Upper lobe of left lung (tissue), 6 donors: ENCODE data around the gene GNB1L. TPM values are rescaled to one million over a fixed set of nuclear protein-coding genes. Genes with fewer than 3 reads are reported as not detected.

ENCODE experiments used
- ATAC-seq, 2 donors: fragments of 200-7000 bp; cut with Tn5 transposase; one replicate each; pipeline ENCODE4 v1.9.1; 2022; ENCODE audit warnings: mild to moderate bottlenecking in 2 of 2, moderate library complexity in 2 of 2; ENCODE audit not compliant: low FRiP score in 2 of 2
- DNase-seq, 2 donors: peaks; one replicate each; pipeline ENCODE4 v3.0.0-alpha.2; 2019 to 2020
- H3K27ac ChIP-seq, 4 donors: fragments of 200-600 bp; sonication (generic); one replicate each; pipeline ENCODE4 v1.5.1; 2016 to 2019
- H3K27me3 ChIP-seq, 4 donors: fragments of 200-600 bp; sonication (generic); one replicate each; pipeline ENCODE4 v1.5.1; 2017 to 2019
- H3K36me3 ChIP-seq, 4 donors: fragments of 200-600 bp; sonication (generic); one replicate each; pipeline ENCODE4 v1.5.1; 2016 to 2019
- H3K4me1 ChIP-seq, 4 donors: fragments of 200-600 bp; sonication (generic); one replicate each; pipeline ENCODE4 v1.5.1; 2018 to 2019
- H3K4me3 ChIP-seq, 4 donors: fragments of 200-600 bp; sonication (generic); one replicate each; pipeline ENCODE4 v1.5.1; 2017 to 2019; ENCODE audit warnings: mild to moderate bottlenecking in 2 of 4, moderate library complexity in 1 of 4
- H3K9me3 ChIP-seq, 4 donors: fragments of 200-600 bp; sonication (generic); one replicate each; pipeline ENCODE4 v1.5.1; 2018 to 2019
- EP300 ChIP-seq, 4 donors: sonication (generic); formaldehyde crosslinking; IDR thresholded peaks; one replicate each; pipeline ENCODE4 v1.5.1; 2017; ENCODE audit warnings: antibody characterized with exemption in 4 of 4, control low read depth in 2 of 4
- POLR2A ChIP-seq, 4 donors: fragments of 450-650 bp; IDR thresholded peaks; one replicate each; pipeline ENCODE4 v1.5.1; 2016 to 2017; ENCODE audit warnings: antibody characterized with exemption in 4 of 4, mild to moderate bottlenecking in 2 of 4
- POLR2AphosphoS5 ChIP-seq, 2 donors: sonication (generic); formaldehyde crosslinking; IDR thresholded peaks; one replicate each; pipeline ENCODE4 v1.5.1; 2017; ENCODE audit warnings: antibody characterized with exemption in 2 of 2
- WGBS, 2 donors: methylation state at CpG; one replicate each; pipeline ENCODE4 v1.1.5; 2017 to 2018; 5-methylcytosine and 5-hydroxymethylcytosine counted together
- total RNA-seq, 6 donors: library from RNA; depleted of rRNA in 4 of 6; stranded (reverse); fragments of >200 nt in 4 of 6; gene quantifications; one replicate each; pipeline versions ENCODE4 v1.1.0 to v1.2.1, GENCODE V29; 2016 to 2021
- TF ChIP-seq, protein P1 (sequence below), 6 experiments: fragments of 450-650 bp in 4 of 6; fragments of 200-600 bp in 2 of 6; sonication (generic) in 2 of 6; IDR thresholded peaks; one replicate each; pipeline ENCODE4 v1.5.1; 2016 to 2019; ENCODE audit warnings: antibody characterized with exemption in 6 of 6
- donor health status: DM: no; HTN: no; CAD: no; lungs with moderate emphysema.
- donor health status: DM: no; HTN: yes; CAD: no; lungs with severe emphysema.

GNB1L gene
- total RNA-seq, 6 donors from 2014 or later, result 0.78 to 11.1 (median 6.8) TPM

DNA sequence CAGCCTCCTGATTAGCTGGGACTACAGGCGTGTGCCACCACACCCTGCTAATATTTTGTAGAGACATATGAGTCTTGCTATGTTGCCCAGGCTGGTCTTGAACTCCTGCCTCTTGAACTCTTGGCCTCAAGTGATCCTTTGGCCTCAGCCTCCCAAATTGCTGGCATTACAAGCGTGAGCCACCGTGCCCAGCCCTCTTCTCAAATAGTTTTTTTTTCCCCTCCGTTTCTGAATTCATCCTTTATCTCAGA is 82.3 kb downstream of the GNB1L start:
- Histone ChIP-seq H3K4me1 (peaks cover 5 to 12% (median 12%) of the 10 kb centered on the region in 4 donors), H3K36me3 (no peaks in the 10 kb centered on the region), H3K27ac (no peak overlapping the region), H3K27me3 (peaks cover 0 to 20% (median 9%) of the 10 kb centered on the region in 4 donors), H3K9me3 (no peaks in the 10 kb centered on the region), H3K4me3 (no peak overlapping the region)
- DNase-seq (no peak), ATAC-seq (no peak)
- WGBS, 2 donors, result 69 to 80% methylated on average over 4 of the region's 4 CpGs
- no peak for TF ChIP-seq EP300 (IDR thresholded peaks at IDR 0.05)
- no peak for TF ChIP-seq POLR2AphosphoS5 (IDR thresholded peaks at IDR 0.05)
- no peak for TF ChIP-seq POLR2A (IDR thresholded peaks at IDR 0.05)

DNA sequence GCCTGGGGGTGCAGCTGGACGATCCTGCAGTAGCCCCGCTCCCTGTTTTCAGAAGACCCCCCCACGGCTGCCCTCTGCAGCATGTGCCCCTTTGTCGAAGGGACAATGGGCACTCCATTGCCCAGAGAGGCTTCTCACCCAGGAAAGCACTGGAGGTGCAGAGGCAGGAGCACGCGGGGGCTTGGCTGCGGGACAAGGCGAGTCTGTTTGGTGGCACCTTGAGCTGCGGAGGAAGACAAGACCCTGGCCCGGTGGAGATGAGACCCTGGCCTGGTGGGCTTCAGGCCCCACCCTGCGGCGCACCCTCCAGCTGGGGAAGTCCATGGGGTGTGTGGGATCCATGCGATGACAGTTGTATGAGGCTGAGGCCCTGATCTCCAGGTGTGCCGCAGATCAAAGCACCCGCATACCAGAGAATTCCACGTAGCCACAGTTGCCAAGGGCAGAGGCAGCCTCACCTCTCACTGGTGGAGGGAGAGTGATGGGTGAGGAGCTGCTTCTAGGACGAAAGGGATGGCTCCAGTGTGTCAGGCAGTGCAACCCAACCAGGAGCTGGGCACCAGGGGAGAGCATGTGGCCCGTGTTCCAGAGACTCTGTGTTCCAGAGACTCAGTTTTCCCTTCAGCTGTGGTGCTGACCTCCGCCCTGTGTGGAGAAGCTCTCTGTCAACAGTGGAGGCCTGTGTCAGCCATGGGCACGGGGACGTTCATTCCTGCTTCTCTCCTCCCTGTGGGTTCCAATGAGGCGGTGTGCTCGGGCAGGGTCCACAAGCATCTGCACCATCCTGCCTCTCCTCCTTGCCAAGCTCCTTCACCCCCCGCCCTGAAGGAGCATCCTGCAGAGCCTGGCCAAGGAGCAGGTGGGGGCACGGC is 84.1 kb downstream of the GNB1L start:
- DNase-seq (peak in 1 of 2 donors; percentile 51), ATAC-seq (no peak)
- Histone ChIP-seq H3K27me3 (peaks cover 2 to 36% (median 22%) of the 10 kb centered on the region in 4 donors), H3K27ac (no peak overlapping the region), H3K4me3 (no peak overlapping the region), H3K9me3 (no peaks in the 10 kb centered on the region), H3K4me1 (peaks cover 20 to 30% (median 22%) of the 10 kb centered on the region in 4 donors), H3K36me3 (no peaks in the 10 kb centered on the region)
- TF ChIP-seq POLR2AphosphoS5 (IDR thresholded peaks at IDR 0.05) (no peak), POLR2A (IDR thresholded peaks at IDR 0.05) (no peak), EP300 (IDR thresholded peaks at IDR 0.05) (no peak)
- TF ChIP-seq, protein P1, sequence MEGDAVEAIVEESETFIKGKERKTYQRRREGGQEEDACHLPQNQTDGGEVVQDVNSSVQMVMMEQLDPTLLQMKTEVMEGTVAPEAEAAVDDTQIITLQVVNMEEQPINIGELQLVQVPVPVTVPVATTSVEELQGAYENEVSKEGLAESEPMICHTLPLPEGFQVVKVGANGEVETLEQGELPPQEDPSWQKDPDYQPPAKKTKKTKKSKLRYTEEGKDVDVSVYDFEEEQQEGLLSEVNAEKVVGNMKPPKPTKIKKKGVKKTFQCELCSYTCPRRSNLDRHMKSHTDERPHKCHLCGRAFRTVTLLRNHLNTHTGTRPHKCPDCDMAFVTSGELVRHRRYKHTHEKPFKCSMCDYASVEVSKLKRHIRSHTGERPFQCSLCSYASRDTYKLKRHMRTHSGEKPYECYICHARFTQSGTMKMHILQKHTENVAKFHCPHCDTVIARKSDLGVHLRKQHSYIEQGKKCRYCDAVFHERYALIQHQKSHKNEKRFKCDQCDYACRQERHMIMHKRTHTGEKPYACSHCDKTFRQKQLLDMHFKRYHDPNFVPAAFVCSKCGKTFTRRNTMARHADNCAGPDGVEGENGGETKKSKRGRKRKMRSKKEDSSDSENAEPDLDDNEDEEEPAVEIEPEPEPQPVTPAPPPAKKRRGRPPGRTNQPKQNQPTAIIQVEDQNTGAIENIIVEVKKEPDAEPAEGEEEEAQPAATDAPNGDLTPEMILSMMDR (IDR thresholded peaks at IDR 0.05), result no peak
- 86 to 88% methylated on average over 18 to 25 of the region's 25 CpGs for WGBS, 2 donors

DNA sequence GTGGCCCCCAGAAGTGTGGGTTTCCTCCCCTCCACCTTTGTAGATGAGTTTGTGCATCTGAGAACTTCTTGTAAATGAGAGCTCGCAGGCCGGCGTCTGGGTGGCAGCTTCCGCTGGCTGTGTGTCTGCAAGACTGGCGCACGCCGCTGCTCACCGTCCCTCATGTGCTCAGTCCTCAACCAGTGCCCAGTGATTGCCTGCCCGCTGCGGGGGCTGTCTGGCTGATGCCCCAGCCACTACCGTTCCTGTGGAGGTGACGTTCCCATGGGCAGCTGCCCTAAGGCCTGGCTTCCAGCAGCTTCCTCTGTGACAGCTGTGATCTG is 85.3 kb downstream of the GNB1L start:
- Histone ChIP-seq H3K27ac (no peak overlapping the region), H3K36me3 (no peaks in the 10 kb centered on the region), H3K4me3 (no peak overlapping the region), H3K9me3 (no peaks in the 10 kb centered on the region), H3K27me3 (peaks cover 2 to 46% (median 27%) of the 10 kb centered on the region in 4 donors), H3K4me1 (peaks cover 21 to 34% (median 24%) of the 10 kb centered on the region in 4 donors)
- no peak for ATAC-seq
- TF ChIP-seq POLR2A (IDR thresholded peaks at IDR 0.05) (no peak), POLR2AphosphoS5 (IDR thresholded peaks at IDR 0.05) (no peak), EP300 (IDR thresholded peaks at IDR 0.05) (no peak)
- TF ChIP-seq, protein P1 (IDR thresholded peaks at IDR 0.05), result no peak
- WGBS, 2 donors, result 88 to 93% methylated on average over 11 to 12 of the region's 12 CpGs
- DNase-seq, result peak in 1 of 2 donors; percentile 77

DNA sequence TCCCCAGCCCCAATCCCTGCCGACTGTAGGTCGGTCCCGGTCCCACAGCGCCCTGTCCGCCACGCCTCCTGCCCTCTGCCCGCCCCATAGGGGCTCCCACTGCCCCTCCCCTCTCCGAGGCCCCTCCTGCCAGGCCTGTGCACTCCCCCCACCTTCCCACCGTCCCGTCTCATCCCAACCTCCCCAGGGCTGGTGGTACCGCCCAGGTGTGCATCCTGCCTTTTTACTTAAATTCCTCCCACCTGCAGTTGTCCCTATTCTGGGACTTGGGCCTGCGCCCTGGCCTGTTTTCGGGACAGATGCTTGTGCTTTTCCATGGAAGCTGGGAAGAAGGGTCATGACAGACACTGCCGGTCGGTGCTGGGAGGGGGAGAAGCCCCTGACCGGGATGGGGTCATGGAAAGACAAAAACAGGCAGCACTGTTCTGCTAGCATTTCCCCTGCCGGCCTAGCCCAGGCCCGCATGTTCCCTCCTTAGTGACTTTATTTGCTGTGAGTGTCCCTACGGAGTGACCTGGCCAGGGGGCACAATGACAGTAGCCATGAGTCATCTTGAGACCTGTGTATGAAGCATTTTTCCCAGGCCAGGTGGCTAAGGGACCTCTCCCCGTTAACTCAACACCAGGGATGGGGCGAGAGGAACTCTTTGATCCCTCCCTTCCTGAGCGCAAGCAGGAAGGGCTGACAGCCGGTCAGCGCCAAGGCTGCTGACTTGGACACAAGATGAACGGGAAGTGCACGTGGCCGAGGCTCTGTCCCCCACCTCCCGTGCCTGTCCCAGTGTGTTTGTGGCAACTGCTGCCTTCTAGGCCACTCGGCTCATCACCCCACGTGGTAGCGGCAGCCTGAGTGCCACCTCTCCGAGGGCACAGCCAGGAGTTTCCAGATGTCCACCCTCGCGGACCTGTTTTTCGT is 87.0 kb downstream of the GNB1L start:
- Histone ChIP-seq H3K27me3 (peaks cover 2 to 54% (median 29%) of the 10 kb centered on the region in 4 donors), H3K4me3 (peak overlapping the region in 3 of 4 donors; percentile 36 to 44 (median 44)), H3K4me1 (peaks cover 21 to 34% (median 24%) of the 10 kb centered on the region in 4 donors), H3K27ac (no peak overlapping the region), H3K36me3 (no peaks in the 10 kb centered on the region), H3K9me3 (no peaks in the 10 kb centered on the region)
- WGBS, 2 donors, result 32 to 36% methylated on average over 13 to 29 of the region's 35 CpGs
- peak in 1 of 2 donors; percentile 83 for DNase-seq
- TF ChIP-seq POLR2AphosphoS5 (IDR thresholded peaks at IDR 0.05) (no peak), EP300 (IDR thresholded peaks at IDR 0.05) (no peak), POLR2A (IDR thresholded peaks at IDR 0.05) (no peak)
- TF ChIP-seq, protein P1 (IDR thresholded peaks at IDR 0.05), result no peak
- ATAC-seq, result peak in 1 of 2 donors; percentile 46
